ENCODE measurements around the gene ASPSCR1.
"Not testable (repeated sequence)": the region's sequence is repeated elsewhere in the genome, so short reads cannot be mapped to it uniquely, and the experiment has no call there.

GRCh38 chr17:81981511-81981910 lies 4.1 kb downstream of the ASPSCR1 start:
- not testable (repeated sequence) for TF ChIP-seq CTCF (conservative IDR thresholded peaks at IDR 0.05 in 1 of 2, IDR thresholded peaks at IDR 0.05 in 1 of 2; ENCODE audit: low read depth in 1 of 2, low read length in 2 of 2); EZH2 (IDR thresholded peaks at IDR 0.05; ENCODE audit: low read length, missing control alignments)
